ENCODE data around the gene TMEM181.

- no peak for TF ChIP-seq POLR2AphosphoS5 (IDR thresholded peaks at IDR 0.05)
- no peak for TF ChIP-seq POLR2A (IDR thresholded peaks at IDR 0.05; ENCODE audit: low read depth)
- TF ChIP-seq CTCF (IDR thresholded peaks at IDR 0.05), result no peak
- TF ChIP-seq EP300 (IDR thresholded peaks at IDR 0.05), result no peak
These were observed 30.3 kb upstream of the TMEM181 start for GRCh38 chr6:158529629-158530028.

Data from esophagus muscularis mucosa (tissue), 4 donors.